ENCODE data around the gene CCR7.
"Not testable (repeated sequence)": the region's sequence is repeated elsewhere in the genome, so short reads cannot be mapped to it uniquely, and the experiment has no call there.

Gene CCR7

GRCh38 chr17:40577611-40578065, 12.4 kb upstream of the CCR7 start:
- no peak for TF ChIP-seq CTCF (conservative IDR thresholded peaks at IDR 0.05; ENCODE audit: low read length)
- DNase-seq (ENCODE audit: low read depth) = no peak
- no peak overlapping the region for H3K4me3 ChIP-seq (ENCODE audit: low read length)

GRCh38 chr17:40576113-40576740, 11.0 kb upstream of the CCR7 start:
- no peak overlapping the region for H3K4me3 ChIP-seq (ENCODE audit: low read length)
- no peak for DNase-seq (ENCODE audit: low read depth)
- no peak for TF ChIP-seq CTCF (conservative IDR thresholded peaks at IDR 0.05; ENCODE audit: low read length)

GRCh38 chr17:40574292-40574691, 9.0 kb upstream of the CCR7 start:
- H3K4me3 ChIP-seq (ENCODE audit: low read length) = no peak overlapping the region
- DNase-seq (ENCODE audit: low read depth) = no peak
- no peak for TF ChIP-seq CTCF (conservative IDR thresholded peaks at IDR 0.05; ENCODE audit: low read length)

GRCh38 chr17:40572245-40572993, 7.1 kb upstream of the CCR7 start:
- not testable (repeated sequence) for H3K4me3 ChIP-seq (ENCODE audit: low read length); DNase-seq (ENCODE audit: low read depth)

GRCh38 chr17:40568074-40568836, 3.0 kb upstream of the CCR7 start:
- no peak for DNase-seq (ENCODE audit: low read depth)
- no peak overlapping the region for H3K4me3 ChIP-seq (ENCODE audit: low read length)
- TF ChIP-seq CTCF (conservative IDR thresholded peaks at IDR 0.05; ENCODE audit: low read length) = no peak

- no peak overlapping the region for H3K4me3 ChIP-seq (ENCODE audit: low read length)
- no peak for DNase-seq (ENCODE audit: low read depth)
- no peak for TF ChIP-seq CTCF (conservative IDR thresholded peaks at IDR 0.05; ENCODE audit: low read length)
Observed at GRCh38 chr17:40567377-40567776, 2.1 kb upstream of the CCR7 start.

- no peak for DNase-seq (ENCODE audit: low read depth)
- no peak for TF ChIP-seq CTCF (conservative IDR thresholded peaks at IDR 0.05; ENCODE audit: low read length)
Observed at GRCh38 chr17:40565769-40566409, 617 bp upstream of the CCR7 start.

More at GRCh38 chr17:40565769-40566409, 617 bp upstream of the CCR7 start:
- H3K4me3 ChIP-seq (ENCODE audit: low read length) = no peak overlapping the region
